ENCODE data around the gene C1orf141. TPM values are rescaled to one million over a fixed set of nuclear protein-coding genes. Genes with fewer than 3 reads are reported as not detected.

C1orf141 gene
- total and polyA plus RNA-seq, 4 donors: not detected

- WGBS: 94% methylated on average over 3 of the region's 3 CpGs
- Histone ChIP-seq H3K4me1 (ENCODE audit: control insufficient read depth in 4 of 4, insufficient read depth in 4 of 4, low read length in 3 of 4) (peaks cover 0 to 9% (median 6%) of the 10 kb centered on the region in 4 donors), H3K9me3 (ENCODE audit: control insufficient read depth in 4 of 4, low read length in 3 of 4) (no peaks in the 10 kb centered on the region), H3K27me3 (ENCODE audit: control insufficient read depth in 4 of 4, insufficient read depth in 4 of 4, low read length in 3 of 4) (no peaks in the 10 kb centered on the region), H3K36me3 (ENCODE audit: control insufficient read depth in 4 of 4, insufficient read depth in 3 of 4, low read depth in 1 of 4, low read length in 3 of 4) (no peaks in the 10 kb centered on the region), H3K4me3 (ENCODE audit: low read depth in 1 of 3, low read length in 3 of 3) (no peak overlapping the region), H3K27ac (ENCODE audit: low read depth in 1 of 2, low read length in 2 of 2) (no peak overlapping the region), H3K9ac (ENCODE audit: low read depth in 1 of 2, low read length in 2 of 2) (no peak overlapping the region)
- TF ChIP-seq REST (IDR thresholded peaks at IDR 0.05): no peak
- DNase-seq (ENCODE audit: low spot score): no peak
Observed at GRCh38 chr1:67146539-67146938, 11.8 kb upstream of the C1orf141 start.

- Histone ChIP-seq H3K9me3 (ENCODE audit: control insufficient read depth in 4 of 4, low read length in 3 of 4) (no peaks in the 10 kb centered on the region), H3K36me3 (ENCODE audit: control insufficient read depth in 4 of 4, insufficient read depth in 3 of 4, low read depth in 1 of 4, low read length in 3 of 4) (no peaks in the 10 kb centered on the region), H3K27me3 (ENCODE audit: control insufficient read depth in 4 of 4, insufficient read depth in 4 of 4, low read length in 3 of 4) (no peaks in the 10 kb centered on the region), H3K4me3 (ENCODE audit: low read depth in 1 of 3, low read length in 3 of 3) (no peak overlapping the region), H3K27ac (ENCODE audit: low read depth in 1 of 2, low read length in 2 of 2) (no peak overlapping the region), H3K4me1 (ENCODE audit: control insufficient read depth in 4 of 4, insufficient read depth in 4 of 4, low read length in 3 of 4) (peaks cover 0 to 9% (median 6%) of the 10 kb centered on the region in 4 donors), H3K9ac (ENCODE audit: low read depth in 1 of 2, low read length in 2 of 2) (no peak overlapping the region)
- TF ChIP-seq EGR1 (IDR thresholded peaks at IDR 0.05; ENCODE audit: low read depth in 2 of 2) (no peak), YY1 (IDR thresholded peaks at IDR 0.05) (no peak), MAX (IDR thresholded peaks at IDR 0.05) (no peak), TAF1 (conservative IDR thresholded peaks at IDR 0.05) (no peak), GABPA (IDR thresholded peaks at IDR 0.05 in 1 of 2, conservative IDR thresholded peaks at IDR 0.05 in 1 of 2) (no peak), REST (IDR thresholded peaks at IDR 0.05) (no peak), ATF3 (IDR thresholded peaks at IDR 0.05) (no peak), HNF4G (IDR thresholded peaks at IDR 0.05) (no peak), RXRA (IDR thresholded peaks at IDR 0.05) (no peak), ZBTB33 (IDR thresholded peaks at IDR 0.05) (no peak), JUND (IDR thresholded peaks at IDR 0.05) (no peak), CTCF (IDR thresholded peaks at IDR 0.05; ENCODE audit: low read depth, low read length, missing input control) (no peak), RAD21 (IDR thresholded peaks at IDR 0.05) (no peak)
- DNase-seq (ENCODE audit: low spot score): no peak
- 97% methylated on average over 3 of the region's 3 CpGs for WGBS
Observed at GRCh38 chr1:67146101-67146500, 11.3 kb upstream of the C1orf141 start.

Measured in liver (tissue), 9 donors.